Measurements from ENCODE around the gene TBC1D22A.

Gene TBC1D22A

GRCh38 chr22:47091921-47092700 lies 329.7 kb downstream of the TBC1D22A start:
- FAIRE-seq: no peak

- no peak for FAIRE-seq
These were observed 330.5 kb downstream of the TBC1D22A start for GRCh38 chr22:47092896-47093311.

- FAIRE-seq: no peak
These were observed 331.3 kb downstream of the TBC1D22A start for GRCh38 chr22:47093720-47094119.

- FAIRE-seq: no peak
These were observed 332.4 kb downstream of the TBC1D22A start for GRCh38 chr22:47094861-47095330.

GRCh38 chr22:47095395-47096122 lies 333.1 kb downstream of the TBC1D22A start:
- FAIRE-seq: no peak

- no peak for FAIRE-seq
These were observed 335.7 kb downstream of the TBC1D22A start for GRCh38 chr22:47098121-47098520.

- no peak for FAIRE-seq
These were observed 336.1 kb downstream of the TBC1D22A start for GRCh38 chr22:47098554-47098953.

GRCh38 chr22:47100019-47100418 lies 337.6 kb downstream of the TBC1D22A start:
- no peak for FAIRE-seq

- FAIRE-seq: no peak
These were observed 338.3 kb downstream of the TBC1D22A start for GRCh38 chr22:47100646-47101200.

GRCh38 chr22:47101321-47101885 lies 339.0 kb downstream of the TBC1D22A start:
- no peak for FAIRE-seq

GRCh38 chr22:47102081-47102480 lies 339.6 kb downstream of the TBC1D22A start:
- FAIRE-seq: no peak

- no peak for FAIRE-seq
These were observed 340.2 kb downstream of the TBC1D22A start for GRCh38 chr22:47102648-47103047.

- no peak for FAIRE-seq
These were observed 342.6 kb downstream of the TBC1D22A start for GRCh38 chr22:47105085-47105484.

- FAIRE-seq: no peak
These were observed 344.4 kb downstream of the TBC1D22A start for GRCh38 chr22:47106806-47107205.

GRCh38 chr22:47107431-47107830 lies 345.0 kb downstream of the TBC1D22A start:
- no peak for FAIRE-seq

- FAIRE-seq: no peak
These were observed 348.5 kb downstream of the TBC1D22A start for GRCh38 chr22:47110817-47111443.

GRCh38 chr22:47111626-47112581 lies 349.5 kb downstream of the TBC1D22A start:
- no peak for FAIRE-seq

- no peak for FAIRE-seq
These were observed 350.1 kb downstream of the TBC1D22A start for GRCh38 chr22:47112582-47112965.

- no peak for FAIRE-seq
These were observed 350.8 kb downstream of the TBC1D22A start for GRCh38 chr22:47112994-47113852.

- FAIRE-seq: no peak
These were observed 351.5 kb downstream of the TBC1D22A start for GRCh38 chr22:47113853-47114415.

Measured in A204.1 (cell line).